ENCODE data around the gene FGD6. TPM values are rescaled to one million over a fixed set of nuclear protein-coding genes. Genes with fewer than 3 reads are reported as not detected.

Gene FGD6
- total and polyA plus RNA-seq, 2 of the 4 experiments (the other 2 are of a cell fraction), result 2.6 to 9.5 TPM

GRCh38 chr12:95253386-95253785 lies 36.1 kb upstream of the FGD6 start:
- Histone ChIP-seq H2BK5ac (ENCODE audit: low read depth, low read length, poor library complexity, severe bottlenecking) (no peak overlapping the region), H2BK15ac (ENCODE audit: low read depth, low read length) (no peak overlapping the region), H3K56ac (ENCODE audit: extremely low read depth, insufficient read depth, low read length) (no peak overlapping the region), H3K18ac (ENCODE audit: low read depth, low read length) (no peak overlapping the region), H3K4me2 (ENCODE audit: low read depth, low read length) (no peak overlapping the region), H3K36me3 (ENCODE audit: control insufficient read depth, insufficient read depth, low read length) (peaks cover 12% of the 10 kb centered on the region), H2AK5ac (ENCODE audit: low read depth, low read length) (no peak overlapping the region), H3K9me1 (ENCODE audit: insufficient read depth, low read length) (no peaks in the 10 kb centered on the region), H3K9ac (ENCODE audit: low read depth, low read length) (no peak overlapping the region), H3K4ac (ENCODE audit: low read depth, low read length) (no peak overlapping the region), H3K4me3 (ENCODE audit: insufficient read depth, low read depth, low read length) (no peak overlapping the region), H3K14ac (replicated peaks; ENCODE audit: low read depth, low read length) (no peak overlapping the region), H4K5ac (ENCODE audit: low read depth, low read length) (no peak overlapping the region), H4K91ac (ENCODE audit: insufficient read depth, low read depth, low read length) (no peak overlapping the region), H2BK120ac (ENCODE audit: low read depth, low read length) (no peak overlapping the region), H3K9me3 (ENCODE audit: control insufficient read depth, insufficient read depth, low read length) (no peaks in the 10 kb centered on the region), H3K79me1 (ENCODE audit: low read depth in 1 of 2, low read length in 2 of 2) (peaks cover 21 to 40% of the 10 kb centered on the region in 2 experiments), H3K23ac (ENCODE audit: low read depth, low read length) (no peak overlapping the region), H2AK9ac (replicated peaks; ENCODE audit: low read depth, low read length, poor library complexity) (no peak overlapping the region), H3K4me1 (ENCODE audit: control insufficient read depth, insufficient read depth, low read length) (peaks cover 2% of the 10 kb centered on the region; the same call in 1 of the 2 replicates), H3K27ac (ENCODE audit: insufficient read depth, low read length) (no peak overlapping the region), H2AFZ (replicated peaks; ENCODE audit: low read length, poor library complexity) (no peak overlapping the region), H4K8ac (ENCODE audit: low read depth in 2 of 2, low read length in 2 of 2) (no peak overlapping the region), H4K20me1 (ENCODE audit: insufficient read depth, low read length) (no peaks in the 10 kb centered on the region; the same call in 1 of the 2 replicates), H2BK20ac (ENCODE audit: low read depth, low read length) (no peak overlapping the region), H3K27me3 (ENCODE audit: control insufficient read depth, insufficient read depth, low read length) (no peaks in the 10 kb centered on the region)
- BruUV-seq (replicated peaks), result no TSS peak
- intact Hi-C loops (cut with micrococcal nuclease) (no loop called here), dilution Hi-C loops (cut with HindIII; ENCODE audit: low sequenced_read_pairs, unreplicated experiment) (no loop called here), in situ Hi-C loops (cut with MboI; ENCODE audit: low sequenced_read_pairs) (no loop called here)
- ChIA-PET CTCF (no interaction called here), POLR2A (ENCODE audit: unreplicated experiment) (no interaction called here)
- TF ChIP-seq MAZ (IDR thresholded peaks at IDR 0.05; ENCODE audit: borderline replicate concordance, low read depth, low read length), result no peak
- no peak for TF ChIP-seq POLR2A (IDR thresholded peaks at IDR 0.05; ENCODE audit: low read depth, low read length)
- no peak for TF ChIP-seq ELK1 (IDR thresholded peaks at IDR 0.05; ENCODE audit: borderline replicate concordance, low read depth, low read length)
- no peak for TF ChIP-seq RFX5 (IDR thresholded peaks at IDR 0.05; ENCODE audit: low read depth, low read length)
- TF ChIP-seq MAFK (IDR thresholded peaks at IDR 0.05; ENCODE audit: low read depth, low read length), result no peak
- TF ChIP-seq CEBPB (IDR thresholded peaks at IDR 0.05; ENCODE audit: low read depth, low read length), result no peak
- TF ChIP-seq FOS (IDR thresholded peaks at IDR 0.05; ENCODE audit: low read depth, low read length), result no peak
- TF ChIP-seq NFE2L2 (IDR thresholded peaks at IDR 0.05; ENCODE audit: low read depth, low read length), result no peak
- no peak for TF ChIP-seq CHD1 (IDR thresholded peaks at IDR 0.05; ENCODE audit: low read depth, low read length)
- no peak for TF ChIP-seq SMC3 (IDR thresholded peaks at IDR 0.05; ENCODE audit: low read depth, low read length)
- no peak for TF ChIP-seq USF2 (IDR thresholded peaks at IDR 0.05; ENCODE audit: low read depth, low read length)
- TF ChIP-seq RAD21 (IDR thresholded peaks at IDR 0.05; ENCODE audit: low read length), result no peak
- TF ChIP-seq BHLHE40 (IDR thresholded peaks at IDR 0.05; ENCODE audit: low read depth, low read length), result no peak
- TF ChIP-seq MXI1 (IDR thresholded peaks at IDR 0.05; ENCODE audit: borderline replicate concordance, low read depth, low read length), result no peak
- TF ChIP-seq RCOR1 (IDR thresholded peaks at IDR 0.05; ENCODE audit: insufficient replicate concordance, low read length), result no peak
- no peak for TF ChIP-seq CTCF (conservative IDR thresholded peaks at IDR 0.05; ENCODE audit: low read depth, low read length)
- no peak for ATAC-seq (ENCODE audit: low read depth)
- DNase-seq, result no peak

Data from IMR-90 (cell line).